DOHH2 (cell line): ENCODE data around the gene NLGN1.
"Not testable (repeated sequence)": the region's sequence is repeated elsewhere in the genome, so short reads cannot be mapped to it uniquely, and the experiment has no call there.

Source experiments
- H3F3A ChIP-seq: fragments of 200-600 bp; sonication (generic), shearing (Covaris generic); 2 replicates; pipeline ENCODE4 v1.6.0; 2016; ENCODE audit warnings: antibody characterized with exemption, mild to moderate bottlenecking; ENCODE audit not compliant: control insufficient read depth, insufficient read depth
- H3K27ac ChIP-seq: fragments of 200-600 bp; sonication (generic); 2 replicates; pipeline ENCODE4 v1.5.1; 2014; ENCODE audit warnings: low read depth, mild to moderate bottlenecking, low read length, moderate library complexity
- H3K27me3 ChIP-seq: fragments of 200-600 bp; sonication (generic); 2 replicates; pipeline ENCODE4 v1.6.1; 2014; ENCODE audit warnings: mild to moderate bottlenecking, low read length, mixed read lengths; ENCODE audit not compliant: control insufficient read depth
- H3K36me3 ChIP-seq: fragments of 200-600 bp; sonication (generic); 2 replicates; pipeline ENCODE4 v1.6.1; 2014; ENCODE audit warnings: mild to moderate bottlenecking, low read length, moderate library complexity, mixed read lengths; ENCODE audit not compliant: control insufficient read depth
- H3K4me1 ChIP-seq: fragments of 200-600 bp; sonication (generic); 2 replicates; pipeline ENCODE4 v1.6.1; 2014; ENCODE audit warnings: mild to moderate bottlenecking, low read length, mixed read lengths; ENCODE audit not compliant: control insufficient read depth
- H3K4me2 ChIP-seq: fragments of 200-600 bp; sonication (generic); 2 replicates; pipeline ENCODE4 v1.6.0; 2014; ENCODE audit warnings: mild to moderate bottlenecking, low read length, moderate library complexity
- H3K4me3 ChIP-seq: fragments of 200-600 bp; sonication (generic); 2 replicates; pipeline ENCODE4 v1.5.1; 2014; ENCODE audit warnings: mild to moderate bottlenecking, low read length, mixed read lengths
- H3K79me2 ChIP-seq: fragments of 200-600 bp; sonication (generic); 2 replicates; pipeline ENCODE4 v1.6.1; 2014; ENCODE audit warnings: mild to moderate bottlenecking, low read length, mixed read lengths; ENCODE audit not compliant: control insufficient read depth
- H3K9me2 ChIP-seq: fragments of 200-600 bp; sonication (generic); replicated peaks from 2 replicates; pipeline ENCODE4 v1.6.1; 2014; ENCODE audit warnings: mild to moderate bottlenecking, low read length, mixed read lengths; ENCODE audit not compliant: control insufficient read depth
- H3K9me3 ChIP-seq: fragments of 200-600 bp; sonication (generic); 2 replicates; pipeline ENCODE4 v1.6.1; 2014; ENCODE audit warnings: antibody characterized with exemption, low read length, mixed read lengths; ENCODE audit not compliant: control insufficient read depth, insufficient read depth
- H4K20me1 ChIP-seq: fragments of 200-600 bp; sonication (generic); 2 replicates; pipeline ENCODE4 v1.6.0; 2014; ENCODE audit warnings: low read depth, mild to moderate bottlenecking, antibody characterized with exemption, low read length, moderate library complexity; ENCODE audit not compliant: control insufficient read depth, insufficient read depth
- CTCF ChIP-seq: fragments of 200-600 bp; sonication (generic); IDR thresholded peaks from one replicate; pipeline ENCODE4 v1.5.1; 2014; ENCODE audit warnings: antibody characterized with exemption, mild to moderate bottlenecking, low read depth, low read length; ENCODE audit not compliant: poor library complexity, severe bottlenecking
- EZH2phosphoT487 ChIP-seq: fragments of 200-600 bp; sonication (generic); IDR thresholded peaks from 2 replicates; pipeline ENCODE4 v1.6.1; 2017; ENCODE audit warnings: borderline replicate concordance, mild to moderate bottlenecking, antibody characterized with exemption, low read length, moderate library complexity, mixed read lengths

Gene NLGN1

DNA sequence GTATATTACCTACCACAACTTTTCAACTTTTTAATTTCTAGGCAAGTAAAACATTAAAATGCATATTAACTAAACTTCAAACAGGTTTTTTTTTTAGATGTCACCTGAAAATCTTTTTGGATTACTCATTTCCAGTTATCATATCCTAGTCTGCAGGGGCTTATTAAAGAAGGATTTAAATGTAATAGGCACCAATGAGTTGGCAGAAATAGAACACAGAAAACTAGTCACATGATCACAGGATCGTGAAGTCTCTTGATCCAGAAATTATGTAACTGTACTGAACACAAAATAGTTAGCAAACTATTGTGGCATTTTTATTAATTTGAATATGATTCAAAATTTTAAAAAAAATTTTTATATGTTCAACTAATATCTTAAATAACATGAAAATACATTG is 807.2 kb downstream of the NLGN1 start:
- Histone ChIP-seq H3K4me1 (no peaks in the 10 kb centered on the region), H3F3A (no peaks in the 10 kb centered on the region), H3K9me3 (no peaks in the 10 kb centered on the region), H3K4me2 (no peak overlapping the region), H4K20me1 (no peaks in the 10 kb centered on the region), H3K27ac (no peak overlapping the region), H3K27me3 (no peaks in the 10 kb centered on the region), H3K4me3 (no peak overlapping the region), H3K36me3 (no peaks in the 10 kb centered on the region), H3K9me2 (no peaks in the 10 kb centered on the region), H3K79me2 (no peaks in the 10 kb centered on the region)
- TF ChIP-seq EZH2phosphoT487 (no peak), CTCF (no peak)

GRCh38 chr3:174206607-174207192 is 809.2 kb downstream of the NLGN1 start:
- H3K36me3 ChIP-seq = no peaks in the 10 kb centered on the region
- no peaks in the 10 kb centered on the region for H3K9me3 ChIP-seq
- no peak overlapping the region for H3K4me2 ChIP-seq
- H3K9me2 ChIP-seq = no peaks in the 10 kb centered on the region
- H3F3A ChIP-seq = no peaks in the 10 kb centered on the region
- no peaks in the 10 kb centered on the region for H3K79me2 ChIP-seq
- H3K4me3 ChIP-seq = no peak overlapping the region
- H3K27me3 ChIP-seq = no peaks in the 10 kb centered on the region
- H4K20me1 ChIP-seq = no peaks in the 10 kb centered on the region
- no peaks in the 10 kb centered on the region for H3K4me1 ChIP-seq
- H3K27ac ChIP-seq = no peak overlapping the region
- TF ChIP-seq EZH2phosphoT487 (no peak), CTCF (no peak)

GRCh38 chr3:174208161-174208560 is 810.6 kb downstream of the NLGN1 start:
- no peaks in the 10 kb centered on the region for H3K36me3 ChIP-seq
- no peaks in the 10 kb centered on the region for H3K4me1 ChIP-seq
- no peak overlapping the region for H3K4me3 ChIP-seq
- no peak overlapping the region for H3K27ac ChIP-seq
- H3K27me3 ChIP-seq = no peaks in the 10 kb centered on the region
- no peaks in the 10 kb centered on the region for H3K79me2 ChIP-seq
- H3K9me2 ChIP-seq = no peaks in the 10 kb centered on the region
- H3F3A ChIP-seq = no peaks in the 10 kb centered on the region
- H3K9me3 ChIP-seq = no peaks in the 10 kb centered on the region
- H3K4me2 ChIP-seq = no peak overlapping the region
- H4K20me1 ChIP-seq = no peaks in the 10 kb centered on the region
- TF ChIP-seq EZH2phosphoT487 = no peak
- TF ChIP-seq CTCF = no peak

DNA sequence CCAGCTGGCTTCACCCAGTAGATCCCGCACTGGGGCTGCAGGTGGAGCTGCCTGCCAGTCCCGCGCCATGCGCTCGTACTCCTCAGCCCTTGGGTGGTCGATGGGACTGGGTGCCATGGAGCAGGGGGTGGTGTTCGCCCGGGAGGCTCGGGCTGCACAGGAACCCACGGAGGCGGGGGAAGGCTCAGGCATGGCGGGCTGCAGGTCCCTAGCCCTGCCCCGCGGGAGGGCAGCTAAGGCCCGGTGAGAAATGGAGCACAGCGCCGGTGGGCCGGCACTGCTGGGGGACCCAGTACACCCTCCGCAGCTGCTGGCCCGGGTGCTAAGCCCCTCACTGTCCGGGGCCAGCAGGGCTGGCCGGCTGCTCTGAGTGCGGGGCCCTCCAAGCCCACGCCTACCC is 814.4 kb downstream of the NLGN1 start:
- H3K4me1 ChIP-seq, H3K79me2 ChIP-seq, H3K27me3 ChIP-seq, H3K4me3 ChIP-seq, H3K27ac ChIP-seq, H3K36me3 ChIP-seq, H3K4me2 ChIP-seq, H3K9me3 ChIP-seq, H3F3A ChIP-seq, H3K9me2 ChIP-seq, H4K20me1 ChIP-seq: not testable (repeated sequence)
